ENCODE data around the gene MYH11. TPM values are rescaled to one million over a fixed set of nuclear protein-coding genes. Genes with fewer than 3 reads are reported as not detected.
A peak's percentile ranks its signal among the peaks of the same experiment; 100 is the strongest.
"Not testable (repeated sequence)": the region's sequence is repeated elsewhere in the genome, so short reads cannot be mapped to it uniquely, and the experiment has no call there.

The MYH11 gene
- total RNA-seq, 1 donor from 2014 or later = 53.9 TPM

DNA sequence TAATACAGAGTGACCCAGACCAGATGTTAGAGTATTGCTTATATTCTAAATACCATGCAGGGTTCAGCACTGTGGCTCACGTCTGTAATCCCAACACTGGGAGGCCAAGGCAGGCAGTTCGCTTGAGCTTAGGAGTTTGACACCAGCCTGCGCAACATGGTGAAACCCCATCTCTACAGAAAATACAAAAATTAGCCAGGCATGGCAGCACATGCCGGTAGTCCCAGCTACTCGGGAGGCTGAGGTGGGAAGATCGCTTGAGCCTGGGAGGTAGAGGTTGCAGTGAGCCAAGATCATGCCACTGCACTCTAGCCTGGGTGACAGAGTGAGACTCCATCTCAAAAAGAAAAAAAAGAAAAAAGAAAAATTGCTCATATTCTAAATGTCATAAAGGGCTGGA lies 6.3 kb downstream of the MYH11 start:
- DNase-seq (ENCODE audit: low spot score); ATAC-seq; intact Hi-C loops (cut with DNase I): not testable (repeated sequence)

DNA sequence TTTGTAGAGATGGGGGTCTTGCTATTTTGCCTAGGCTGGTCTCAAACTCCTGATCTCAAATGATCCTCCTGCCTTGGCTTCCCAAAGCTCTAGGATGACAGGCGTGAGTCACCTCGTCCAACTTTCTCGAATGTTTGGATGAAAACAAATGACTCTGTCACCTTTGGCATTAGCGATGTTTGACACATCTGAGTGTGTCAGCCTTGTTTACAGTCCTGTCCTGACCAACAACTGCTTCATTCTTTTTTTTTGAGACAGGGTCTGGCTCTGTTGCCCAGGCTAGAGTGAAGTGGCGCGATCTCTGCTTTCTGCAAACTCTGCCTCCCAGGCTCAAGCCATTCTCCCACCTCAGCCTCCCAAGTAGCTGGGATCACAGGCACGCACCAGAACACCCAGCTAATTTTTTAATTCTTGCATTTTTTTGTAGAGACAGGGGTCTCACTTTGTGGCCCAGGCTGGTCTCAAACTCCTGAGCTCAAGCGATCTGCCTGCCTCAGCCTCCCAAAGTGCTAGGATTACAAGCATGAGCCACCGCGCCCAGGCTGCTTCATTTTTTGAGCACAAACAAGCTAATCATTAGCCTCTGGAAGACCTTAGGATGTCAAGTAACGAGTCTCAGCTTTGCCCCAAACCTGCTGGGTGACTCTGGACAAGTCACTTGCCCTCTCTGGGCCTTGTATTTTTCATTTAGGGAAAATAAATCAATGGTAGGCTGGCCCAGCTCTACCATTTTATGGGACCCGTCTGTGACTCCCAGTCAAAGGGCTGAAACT lies 7.4 kb downstream of the MYH11 start:
- DNase-seq (ENCODE audit: low spot score) (no peak), ATAC-seq (no peak)
- intact Hi-C loops (cut with DNase I) = no loop called here

DNA sequence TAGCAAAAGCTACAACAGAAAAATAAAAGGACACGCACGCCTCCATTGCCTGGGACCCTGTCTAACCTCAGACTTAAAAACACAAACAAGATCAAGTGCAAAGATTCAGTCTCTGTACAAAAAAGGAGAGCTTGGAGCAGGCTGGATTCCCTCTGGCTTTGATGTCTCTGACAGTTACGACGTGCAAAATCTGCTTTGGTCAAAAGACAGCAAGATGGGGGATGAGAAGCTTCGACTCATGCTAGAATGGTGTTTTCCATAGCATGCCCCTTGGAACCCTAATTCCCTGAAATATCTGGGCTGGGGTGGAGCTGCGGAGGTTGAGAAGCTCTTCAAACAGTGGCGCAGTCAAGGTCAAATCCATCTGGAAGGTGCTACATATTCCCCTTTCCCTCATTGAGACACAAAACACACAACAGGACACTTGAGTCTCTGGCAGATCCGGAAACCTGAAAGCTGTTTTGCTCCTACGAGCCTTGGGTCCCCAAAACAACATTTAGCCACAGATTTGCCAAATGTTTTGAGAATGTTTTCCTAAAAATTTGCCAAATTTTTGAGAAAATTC lies 9.1 kb downstream of the MYH11 start:
- intact Hi-C loops (cut with DNase I) = no loop called here
- ATAC-seq (no peak), DNase-seq (ENCODE audit: low spot score) (no peak)

DNA sequence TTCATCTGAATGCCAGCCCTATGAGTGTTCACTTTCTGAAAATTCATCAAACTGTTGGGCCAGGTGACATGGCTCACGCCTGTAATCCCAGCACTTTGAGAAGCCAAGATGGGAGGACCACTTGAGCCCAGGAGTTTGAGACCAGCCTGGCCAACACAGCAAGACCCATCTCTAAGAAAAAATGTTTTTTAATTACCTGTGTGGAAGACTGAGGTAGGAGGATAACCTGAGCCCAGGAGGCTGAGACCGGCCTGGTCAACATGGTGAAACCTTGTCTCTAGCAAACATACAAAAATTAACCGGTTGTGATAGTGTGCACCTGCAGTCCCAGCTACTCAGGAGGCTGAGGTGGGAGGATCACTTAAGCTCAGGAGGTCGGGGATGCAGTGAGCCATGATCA lies 10.3 kb downstream of the MYH11 start:
- intact Hi-C loops (cut with DNase I) = no loop called here
- ATAC-seq (no peak), DNase-seq (ENCODE audit: low spot score) (no peak)

DNA sequence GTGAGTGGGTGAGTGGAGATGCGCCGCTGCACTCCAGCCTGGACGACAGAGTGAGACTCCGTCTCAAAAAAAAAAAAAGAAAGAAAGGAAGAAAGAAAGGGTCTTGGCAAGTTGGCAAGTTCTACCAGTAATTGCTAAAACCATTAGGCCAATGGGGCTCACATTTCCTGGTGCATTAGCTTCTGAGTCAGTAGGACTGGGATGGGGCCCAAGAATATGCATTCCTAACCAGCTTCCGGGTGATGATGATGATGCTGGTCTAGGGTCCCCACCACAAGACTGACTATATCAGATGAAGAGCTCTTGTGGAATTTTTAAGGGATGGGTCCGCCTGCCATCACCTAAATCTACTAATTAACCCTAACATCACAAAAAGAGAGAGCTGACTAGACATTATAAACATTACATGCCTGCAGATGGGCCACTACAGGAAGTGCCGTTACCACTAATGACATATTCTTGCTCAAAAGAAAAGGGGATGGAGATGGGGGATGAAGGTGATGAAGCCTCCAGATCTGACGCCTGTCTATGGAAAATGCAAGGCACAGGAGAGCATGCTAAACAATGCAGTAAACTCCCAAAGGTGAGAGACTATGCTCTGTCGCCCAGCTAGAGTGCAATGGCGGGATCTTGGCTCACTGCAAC lies 13.1 kb downstream of the MYH11 start:
- no peak for DNase-seq (ENCODE audit: low spot score)
- no peak for ATAC-seq
- intact Hi-C loops (cut with DNase I) = no loop called here

DNA sequence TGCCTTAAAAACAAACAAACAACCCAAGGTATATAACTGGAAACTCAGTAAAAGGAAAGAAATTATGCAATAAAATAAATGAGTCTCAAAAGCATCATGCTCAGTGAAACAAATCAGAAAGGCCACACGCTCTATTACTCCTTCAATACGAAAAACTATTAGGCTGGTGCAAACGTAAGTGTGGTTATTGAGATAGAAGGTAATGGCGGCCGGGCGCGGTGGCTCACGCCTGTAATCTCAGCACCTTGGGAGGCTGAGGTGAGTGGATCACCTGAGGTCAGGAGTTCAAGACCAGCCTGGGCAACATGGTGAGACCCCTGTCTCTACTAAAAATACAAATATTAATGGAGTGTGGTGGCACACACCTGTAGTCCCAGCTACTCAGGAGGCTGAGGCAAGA lies 17.6 kb downstream of the MYH11 start:
- DNase-seq (ENCODE audit: low spot score); ATAC-seq; intact Hi-C loops (cut with DNase I): not testable (repeated sequence)

DNA sequence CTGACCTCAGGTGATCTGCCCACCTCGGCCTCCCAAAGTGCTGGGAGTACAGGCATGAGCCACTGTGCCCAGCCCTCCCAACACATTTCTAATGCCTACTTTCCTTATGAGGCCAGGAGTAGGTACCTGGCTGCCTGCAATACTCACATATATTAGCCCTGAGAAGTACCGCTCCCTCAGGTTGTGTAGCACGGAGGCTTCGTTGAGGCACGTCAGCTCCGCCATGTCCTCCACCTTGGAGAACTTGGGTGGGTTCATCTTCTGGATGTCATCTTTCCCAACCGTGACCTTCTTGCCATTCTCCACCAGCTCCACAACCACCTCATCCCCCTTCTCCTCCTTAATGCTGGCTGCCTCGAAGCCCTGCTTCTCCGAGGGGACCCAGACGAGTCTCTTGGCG lies 19.1 kb downstream of the MYH11 start:
- intact Hi-C loops (cut with DNase I) = no loop called here
- no peak for ATAC-seq
- no peak for DNase-seq (ENCODE audit: low spot score)

DNA sequence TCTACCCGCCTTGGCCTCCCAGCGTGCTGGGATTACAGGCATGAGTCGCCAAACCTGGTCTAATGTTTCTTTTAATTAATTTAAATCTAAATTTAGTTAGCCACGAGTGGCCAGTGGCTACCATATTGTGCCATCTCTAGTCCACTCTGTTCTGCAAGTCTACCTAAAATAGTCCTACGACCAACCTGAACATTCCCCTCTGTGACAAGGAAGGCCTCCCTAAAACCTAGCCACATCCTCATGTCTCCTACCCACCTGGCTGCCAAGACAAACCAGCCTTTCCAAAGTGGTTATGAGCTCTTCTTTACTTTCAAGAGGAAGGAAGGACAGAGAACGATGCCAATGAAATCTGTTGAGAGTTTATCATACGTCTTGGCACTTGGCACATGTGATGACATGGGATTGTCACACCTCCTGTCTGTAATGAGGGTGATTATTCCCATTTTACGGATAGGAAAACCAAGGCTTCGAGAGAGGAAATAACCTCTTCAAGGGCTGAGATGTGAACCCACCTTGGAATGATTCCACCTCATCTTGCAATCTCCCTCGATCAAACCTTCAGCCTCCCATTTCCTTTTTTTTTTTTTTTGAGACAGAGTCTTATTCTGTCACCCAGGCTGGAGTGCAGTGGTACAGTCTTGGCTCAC lies 19.7 kb downstream of the MYH11 start:
- DNase-seq (ENCODE audit: low spot score) = no peak
- intact Hi-C loops (cut with DNase I) = no loop called here
- no peak for ATAC-seq

DNA sequence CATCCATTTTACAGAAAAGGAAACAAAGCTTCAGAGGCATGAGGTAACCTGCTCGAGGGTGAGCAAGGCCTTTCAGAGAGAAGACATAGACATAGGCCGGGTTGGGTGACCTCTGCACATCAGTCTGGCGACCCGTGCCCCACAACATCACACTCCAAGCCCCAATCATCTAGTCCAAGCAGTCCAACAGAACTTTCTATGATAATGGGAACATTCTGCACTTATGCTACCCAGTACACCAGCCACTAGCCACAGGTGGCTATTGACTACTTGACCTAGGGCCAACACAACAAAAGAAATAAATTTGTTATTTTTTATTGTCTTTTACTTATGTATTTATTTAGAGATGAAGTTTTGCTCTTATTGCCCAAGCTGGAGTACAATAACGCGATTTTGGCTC lies 20.8 kb downstream of the MYH11 start:
- intact Hi-C loops (cut with DNase I) = no loop called here
- no peak for ATAC-seq

DNA sequence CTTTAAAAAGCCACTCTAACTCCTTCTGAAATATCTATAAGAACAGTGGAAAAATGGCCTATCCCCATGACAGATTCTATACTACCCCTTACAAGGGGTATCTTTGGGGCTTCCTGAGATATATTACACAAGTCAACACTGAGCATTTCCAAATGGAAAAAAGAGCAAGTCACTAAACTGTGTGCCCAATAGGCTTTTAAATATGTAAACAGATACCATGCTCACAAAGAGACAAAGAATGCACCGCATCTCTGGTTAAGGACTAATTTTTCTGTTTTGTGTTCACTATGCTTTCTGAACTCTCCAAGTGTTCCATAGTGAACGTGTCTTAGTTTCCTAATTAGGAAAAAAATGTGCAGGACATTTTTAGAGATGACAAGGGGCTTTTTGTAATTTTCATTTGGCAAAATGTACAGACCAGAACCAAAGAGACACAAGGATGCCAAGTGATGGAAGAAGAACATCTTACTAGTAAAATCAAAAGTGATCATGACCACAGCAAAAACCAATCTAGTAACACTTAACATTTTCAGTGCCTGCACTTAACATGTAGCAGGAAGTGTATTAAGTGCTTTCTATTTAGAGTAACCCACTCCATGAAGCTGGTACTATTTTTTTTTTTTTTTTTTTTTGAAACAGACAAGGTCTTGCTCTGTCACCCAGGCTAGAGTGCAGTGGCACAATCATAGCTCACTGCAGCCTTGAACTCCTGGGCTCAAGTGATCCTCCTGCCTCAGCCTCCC lies 21.5 kb downstream of the MYH11 start:
- ATAC-seq = no peak
- DNase-seq (ENCODE audit: low spot score) = no peak
- intact Hi-C loops (cut with DNase I) = no loop called here

More for the DNA sequence above, 20.8 kb downstream of the MYH11 start:
- DNase-seq (ENCODE audit: low spot score) = no peak

DNA sequence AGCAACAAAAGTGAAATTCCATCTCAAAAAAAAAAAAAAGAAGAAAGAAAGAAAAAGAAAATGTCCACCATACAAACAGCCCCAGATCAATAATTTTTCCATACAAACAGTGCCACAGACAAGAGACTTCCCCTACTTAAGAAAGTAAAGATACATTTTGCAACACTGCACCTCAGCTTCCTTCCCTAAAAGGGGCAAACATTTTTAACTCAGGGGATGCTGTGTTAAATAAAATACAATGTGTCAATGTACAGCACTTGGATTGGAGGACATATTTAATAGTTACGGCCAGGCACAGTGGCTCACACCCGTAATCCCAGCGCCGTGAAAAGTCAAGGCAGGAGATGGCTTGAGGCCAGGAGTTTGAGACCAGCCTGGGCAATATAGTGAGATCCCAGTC lies 22.3 kb downstream of the MYH11 start:
- intact Hi-C loops (cut with DNase I) = no loop called here
- no peak for DNase-seq (ENCODE audit: low spot score)
- no peak for ATAC-seq

DNA sequence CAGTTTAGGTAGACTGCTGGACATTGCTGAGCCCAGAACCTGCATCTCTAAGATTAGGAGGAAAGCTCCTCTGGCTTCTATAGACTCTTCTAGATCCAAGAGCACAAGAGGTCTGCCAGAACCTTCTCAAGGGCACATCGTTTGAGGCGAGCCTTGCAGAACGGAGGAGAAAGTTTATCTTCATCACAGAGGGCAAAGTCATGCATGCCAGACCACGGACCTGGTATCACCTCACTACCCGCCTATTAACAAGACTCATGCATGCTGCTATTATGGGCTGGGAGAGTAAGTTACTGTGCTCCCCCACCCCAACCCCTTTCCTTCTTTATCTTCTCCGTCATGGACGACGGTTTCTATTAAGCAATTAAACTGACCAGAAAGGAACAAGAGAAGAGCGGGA lies 23.3 kb downstream of the MYH11 start:
- ATAC-seq (no peak), DNase-seq (ENCODE audit: low spot score) (no peak)
- intact Hi-C loops (cut with DNase I) = no loop called here

DNA sequence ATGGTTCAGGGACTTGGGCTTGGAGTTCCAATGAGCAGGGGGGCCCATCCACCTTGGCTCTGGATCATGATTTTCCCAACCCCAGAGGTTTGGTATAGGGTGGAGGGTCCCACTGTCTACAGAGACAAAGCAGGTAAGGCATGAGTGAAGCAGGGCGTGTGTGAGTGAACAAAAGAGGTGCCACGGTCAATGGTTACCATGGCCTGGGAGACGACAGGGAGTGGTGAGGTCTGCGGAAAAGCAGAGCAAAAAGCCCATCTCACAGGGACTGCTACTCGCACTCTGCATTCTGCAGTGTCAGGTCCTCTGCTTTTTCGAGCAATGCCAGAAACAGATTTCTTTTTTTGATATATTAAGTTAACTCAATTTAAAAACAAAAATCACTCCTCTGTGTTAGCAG lies 24.6 kb downstream of the MYH11 start:
- DNase-seq (ENCODE audit: low spot score) (no peak), ATAC-seq (no peak)
- intact Hi-C loops (cut with DNase I) = no loop called here

DNA sequence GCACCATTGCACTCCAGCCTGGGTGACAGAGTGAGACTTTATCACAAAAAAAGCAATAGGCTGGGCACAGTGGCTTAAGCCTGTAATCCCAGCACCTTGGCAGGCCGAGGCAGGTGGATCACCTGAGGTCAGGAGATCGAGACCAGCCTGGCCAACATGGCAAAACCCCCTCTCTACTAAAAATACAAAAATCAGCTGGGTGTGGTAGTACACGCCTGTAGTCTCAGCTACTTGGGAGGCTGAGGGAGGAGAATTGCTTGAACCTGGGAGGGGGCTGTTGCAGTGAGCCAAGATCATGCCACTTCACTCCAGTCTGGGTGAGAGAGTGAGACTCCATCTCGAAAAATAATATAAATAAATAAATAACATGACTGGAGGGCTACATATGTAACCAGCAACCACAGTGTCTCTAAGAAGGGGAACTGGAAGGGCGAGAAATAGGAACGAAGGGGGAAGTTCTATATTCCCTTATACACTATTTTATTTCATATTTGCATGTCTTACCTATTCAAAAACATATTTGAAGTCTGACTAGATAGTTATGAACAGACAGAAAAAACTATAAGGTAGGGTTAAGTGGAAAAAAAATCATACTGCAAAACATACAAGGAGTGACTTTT lies 25.9 kb downstream of the MYH11 start:
- no peak for ATAC-seq
- no peak for DNase-seq (ENCODE audit: low spot score)
- intact Hi-C loops (cut with DNase I) = no loop called here

DNA sequence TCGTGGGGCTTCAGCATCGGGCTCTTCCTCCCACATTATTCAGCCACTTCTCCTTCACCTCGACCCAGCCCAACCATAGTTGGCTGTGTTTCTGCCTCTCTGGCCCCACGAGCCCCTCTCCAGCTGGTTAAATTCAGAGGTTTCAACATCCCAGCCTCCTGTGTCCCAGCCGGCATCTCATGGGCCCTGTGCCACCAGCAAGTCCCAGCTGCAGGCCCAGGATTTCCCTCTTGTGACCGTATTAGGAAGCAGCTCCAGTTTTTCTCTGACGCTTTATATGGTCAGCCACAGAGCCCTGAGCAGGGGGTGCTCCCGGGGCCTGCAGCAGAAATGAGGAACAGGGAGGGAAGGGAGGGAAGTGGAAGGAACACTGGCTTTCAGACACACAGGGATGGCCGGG lies 27.4 kb downstream of the MYH11 start:
- ATAC-seq = peak; percentile 80
- peak; percentile 66 for DNase-seq (ENCODE audit: low spot score)
- intact Hi-C loops (cut with DNase I) = no loop called here

DNA sequence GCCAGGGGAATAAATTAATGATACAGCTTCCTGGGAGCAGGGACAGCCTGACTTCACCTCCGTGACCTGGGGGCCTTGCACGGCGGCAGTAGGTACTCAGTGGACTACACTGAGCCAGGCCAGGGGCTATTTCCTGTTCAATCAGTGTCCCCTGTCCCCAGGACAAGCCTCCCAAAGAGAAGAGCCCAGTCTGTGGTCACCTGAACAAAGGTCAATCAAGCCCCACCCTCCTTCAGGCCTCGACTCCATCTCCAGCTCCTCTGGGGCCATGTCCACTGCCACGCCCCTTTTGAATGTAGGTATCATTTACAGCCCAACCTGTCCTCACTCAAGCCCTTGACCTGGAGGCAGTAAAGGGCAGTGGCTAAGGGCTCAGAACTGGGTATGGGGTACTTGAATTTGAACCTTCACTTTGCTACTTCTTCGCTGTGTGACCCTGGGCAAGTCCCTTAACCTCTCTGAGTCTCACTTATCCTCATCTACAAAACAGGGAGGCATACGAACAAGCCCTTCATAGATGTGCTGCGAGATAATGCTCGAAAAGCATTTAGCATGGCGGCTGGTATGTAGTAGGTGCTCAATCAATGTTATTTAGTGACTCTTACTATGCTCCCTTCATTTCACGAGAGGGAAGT lies 29.0 kb downstream of the MYH11 start:
- intact Hi-C loops (cut with DNase I) = no loop called here
- DNase-seq (ENCODE audit: low spot score) (no peak), ATAC-seq (no peak)

DNA sequence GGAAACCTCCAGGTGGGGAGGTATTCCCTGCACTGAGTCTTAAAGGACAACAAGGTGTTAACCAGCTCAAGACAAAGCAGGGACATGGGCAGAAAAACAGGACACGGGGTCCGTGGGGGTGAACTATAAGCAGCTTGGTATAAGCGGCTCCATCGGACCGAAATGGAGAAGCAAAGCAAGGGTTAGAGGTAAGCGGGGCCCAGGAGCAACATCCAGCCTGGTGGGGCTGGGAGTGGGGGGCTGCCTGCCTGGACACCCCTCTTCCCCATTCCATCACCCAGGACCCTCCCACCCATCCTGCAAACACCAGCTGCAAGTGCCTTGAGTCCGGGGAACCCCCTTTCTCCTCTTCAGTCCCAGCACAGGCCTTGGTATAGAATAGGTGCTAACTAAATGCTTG lies 29.5 kb downstream of the MYH11 start:
- no peak for DNase-seq (ENCODE audit: low spot score)
- intact Hi-C loops (cut with DNase I) = no loop called here
- no peak for ATAC-seq

DNA sequence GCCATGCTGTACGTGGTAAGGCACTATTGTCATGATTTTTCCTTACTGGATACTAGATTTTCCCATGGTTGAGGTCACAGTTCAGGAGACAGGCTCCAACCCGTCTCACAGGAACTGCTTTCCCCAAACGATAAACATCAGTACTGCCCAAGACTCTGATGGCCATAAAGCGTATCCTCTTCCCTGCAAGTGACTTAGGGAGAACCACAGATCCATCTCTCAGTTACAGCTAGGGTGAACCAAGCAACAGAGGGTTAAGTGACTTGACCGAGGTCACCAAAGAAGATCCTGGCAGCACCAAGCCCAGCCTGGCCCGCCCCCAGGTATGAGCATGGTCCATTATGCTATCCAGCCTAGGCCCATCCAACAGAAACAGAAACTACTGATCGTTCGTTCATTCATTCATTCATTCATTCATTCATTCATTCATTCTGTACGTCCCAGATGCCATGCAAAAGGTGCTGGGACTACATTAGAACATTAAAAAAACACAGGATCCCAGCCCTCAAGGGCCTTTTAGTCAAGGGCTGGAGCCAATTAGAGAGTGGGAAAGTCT lies 31.0 kb downstream of the MYH11 start:
- intact Hi-C loops (cut with DNase I) = no loop called here
- DNase-seq (ENCODE audit: low spot score) (no peak), ATAC-seq (no peak)

Measured in sciatic nerve (tissue), 2 donors.